NCI-H1436 (cell line): Measurements from ENCODE around the gene CIITA.
"Not testable (repeated sequence)": the region's sequence is repeated elsewhere in the genome, so short reads cannot be mapped to it uniquely, and the experiment has no call there.

Experiments used
- DNase-seq: peaks from one replicate; lab custom pipeline; 2025; lab: John Stamatoyannopoulos, UW

CIITA gene

DNA sequence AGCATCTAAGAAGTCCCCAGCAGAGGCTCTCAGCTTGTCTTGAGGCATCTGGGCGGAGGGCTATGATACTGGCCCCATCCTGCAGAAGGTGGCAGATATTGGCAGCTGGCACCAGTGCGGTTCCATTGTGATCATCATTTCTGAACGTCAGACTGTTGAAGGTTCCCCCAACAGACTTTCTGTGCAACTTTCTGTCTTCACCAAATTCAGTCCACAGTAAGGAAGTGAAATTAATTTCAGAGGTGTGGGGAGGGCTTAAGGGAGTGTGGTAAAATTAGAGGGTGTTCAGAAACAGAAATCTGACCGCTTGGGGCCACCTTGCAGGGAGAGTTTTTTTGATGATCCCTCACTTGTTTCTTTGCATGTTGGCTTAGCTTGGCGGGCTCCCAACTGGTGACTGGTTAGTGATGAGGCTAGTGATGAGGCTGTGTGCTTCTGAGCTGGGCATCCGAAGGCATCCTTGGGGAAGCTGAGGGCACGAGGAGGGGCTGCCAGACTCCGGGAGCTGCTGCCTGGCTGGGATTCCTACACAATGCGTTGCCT is at the start of gene CIITA:
Gene CIITA (plus strand): TSS at position 404 of the 543 bp plus-strand sequence. CDS start 129 bp downstream, at position 533.
- no peak for DNase-seq

DNA sequence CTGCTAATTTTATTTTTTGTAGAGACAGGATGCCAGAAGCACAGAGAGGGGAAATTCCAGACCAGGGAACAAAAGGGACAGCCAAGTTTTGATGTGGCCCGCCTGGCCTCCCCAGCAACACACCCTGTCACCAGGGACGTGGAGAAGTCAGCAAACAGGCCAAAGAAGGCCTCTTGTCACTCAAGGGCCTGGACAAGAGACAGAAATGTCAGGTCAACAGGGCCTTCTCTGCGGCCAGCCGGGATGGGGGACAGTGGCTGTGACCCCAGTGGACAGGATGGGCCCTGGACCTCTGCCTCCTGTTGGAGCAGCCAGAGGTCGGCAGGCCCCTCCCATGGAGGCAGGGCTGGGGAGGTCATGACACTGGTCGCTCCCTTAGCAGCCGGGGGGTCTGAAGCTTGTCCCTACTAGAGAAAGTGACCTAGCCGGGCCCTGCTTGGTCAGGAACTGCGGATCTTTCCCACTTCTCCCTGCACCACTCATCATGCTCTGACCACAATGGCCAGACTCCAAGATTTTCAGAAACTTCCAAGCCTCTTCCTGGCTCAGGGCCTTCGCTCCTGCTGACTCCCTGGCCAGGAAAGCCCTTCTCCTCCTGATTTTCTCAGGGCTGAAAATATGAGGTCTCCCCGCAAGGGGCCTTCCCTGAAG is 49.2 kb upstream of the CIITA start:
- no peak for DNase-seq

DNA sequence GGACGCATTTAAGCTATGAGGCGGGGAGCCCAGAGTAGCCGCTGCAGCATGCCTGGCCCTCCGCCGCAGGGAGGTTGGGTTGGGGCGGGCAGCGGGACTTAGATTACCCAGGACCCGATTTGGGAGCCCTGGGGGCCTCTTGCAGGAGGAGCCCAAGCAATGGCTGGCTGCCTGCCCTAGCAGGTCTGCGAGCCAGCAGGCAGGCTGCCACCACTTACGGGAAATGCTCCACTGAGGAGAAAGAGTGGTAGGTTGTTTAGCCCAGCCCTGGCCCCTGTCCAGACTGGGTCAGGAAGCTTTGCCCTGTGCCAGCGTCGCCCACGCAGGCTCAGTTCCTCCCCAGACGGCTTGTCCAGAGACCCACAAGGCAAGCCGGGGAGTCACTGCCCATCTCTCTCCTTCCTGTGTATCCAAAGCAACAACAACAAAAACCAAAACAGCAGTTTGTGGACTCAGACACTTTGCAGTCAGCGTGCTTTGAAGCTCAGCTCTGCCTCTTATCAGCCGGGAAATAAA is 48.1 kb upstream of the CIITA start:
- DNase-seq, result no peak

GRCh38 chr16:10829390-10830098 is 47.5 kb upstream of the CIITA start:
- not testable (repeated sequence) for DNase-seq

DNA sequence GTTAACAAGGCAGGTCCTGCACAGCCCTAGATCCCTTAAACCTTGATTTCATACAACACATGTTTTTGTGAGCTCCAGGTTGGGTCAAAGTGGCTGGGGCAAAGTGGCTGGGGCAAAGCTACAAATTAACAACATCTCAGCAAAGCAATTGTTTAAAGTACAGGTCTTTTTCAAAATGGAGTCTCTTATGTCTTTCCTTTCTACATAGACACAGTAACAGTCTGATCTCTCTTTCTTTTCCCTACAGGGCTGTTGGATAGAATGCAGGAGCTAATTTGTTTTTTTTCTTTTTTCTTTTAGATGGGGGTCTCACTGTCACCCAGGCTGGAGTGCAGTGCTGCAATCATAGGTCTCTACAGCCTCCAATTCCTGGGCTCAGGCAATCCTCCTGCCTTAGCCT is 46.8 kb upstream of the CIITA start:
- not testable (repeated sequence) for DNase-seq

- DNase-seq, result no peak
These were observed 44.8 kb upstream of the CIITA start for GRCh38 chr16:10831894-10832886.

GRCh38 chr16:10833271-10833670 is 43.7 kb upstream of the CIITA start:
- DNase-seq, result no peak

DNA sequence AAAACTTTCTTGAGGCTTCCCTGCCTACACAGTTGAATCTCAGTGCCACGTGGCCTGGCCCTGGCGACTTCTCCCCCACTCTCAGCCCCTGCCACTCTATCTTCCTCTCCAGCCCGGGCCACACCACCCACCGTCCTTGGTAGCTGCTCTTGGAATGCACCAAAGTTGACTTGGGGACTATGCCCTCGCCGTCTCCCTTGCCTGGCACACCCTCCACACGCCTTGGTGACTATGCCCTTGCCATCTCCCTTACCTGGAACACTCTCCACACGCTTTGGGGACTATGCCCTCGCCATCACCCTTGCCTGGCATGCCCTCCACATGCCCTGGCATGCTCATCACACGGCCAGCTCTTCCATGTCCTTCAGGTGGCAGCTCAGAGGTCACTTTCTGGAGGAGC is 42.9 kb upstream of the CIITA start:
- no peak for DNase-seq

- DNase-seq, result no peak
These were observed 42.2 kb upstream of the CIITA start for GRCh38 chr16:10834766-10835165.

DNA sequence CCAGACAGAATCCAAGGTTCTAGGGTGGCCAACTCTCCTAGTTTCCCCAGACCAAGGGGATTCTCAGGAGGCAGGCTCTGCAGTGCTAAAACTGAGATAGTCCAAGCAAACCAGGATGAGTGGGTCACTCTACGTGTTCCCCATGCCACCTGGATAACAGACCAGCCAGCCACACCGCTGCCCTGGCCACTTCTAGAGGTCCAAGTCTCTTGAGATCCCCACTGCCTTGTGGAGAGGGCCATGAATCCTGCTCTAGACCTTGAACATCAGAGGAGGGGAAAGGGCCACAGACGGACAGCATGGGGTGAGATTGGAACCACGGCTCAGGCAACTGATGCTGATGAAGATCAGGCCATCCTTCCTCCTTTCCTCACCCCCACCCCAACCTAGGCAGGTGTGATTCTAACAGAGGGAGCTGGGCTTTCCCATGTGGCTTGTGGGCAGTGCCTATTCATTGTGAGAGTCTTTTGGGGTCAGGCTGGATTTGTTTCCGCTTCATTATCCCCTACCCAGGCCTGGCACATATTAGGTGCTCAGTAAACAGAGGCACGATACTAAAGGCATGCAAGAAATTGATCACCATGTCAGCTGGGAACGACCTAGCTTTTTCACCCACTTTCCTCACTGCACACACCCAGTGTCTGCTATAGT is 41.6 kb upstream of the CIITA start:
- no peak for DNase-seq

- no peak for DNase-seq
These were observed 40.7 kb upstream of the CIITA start for GRCh38 chr16:10836174-10836853.

DNA sequence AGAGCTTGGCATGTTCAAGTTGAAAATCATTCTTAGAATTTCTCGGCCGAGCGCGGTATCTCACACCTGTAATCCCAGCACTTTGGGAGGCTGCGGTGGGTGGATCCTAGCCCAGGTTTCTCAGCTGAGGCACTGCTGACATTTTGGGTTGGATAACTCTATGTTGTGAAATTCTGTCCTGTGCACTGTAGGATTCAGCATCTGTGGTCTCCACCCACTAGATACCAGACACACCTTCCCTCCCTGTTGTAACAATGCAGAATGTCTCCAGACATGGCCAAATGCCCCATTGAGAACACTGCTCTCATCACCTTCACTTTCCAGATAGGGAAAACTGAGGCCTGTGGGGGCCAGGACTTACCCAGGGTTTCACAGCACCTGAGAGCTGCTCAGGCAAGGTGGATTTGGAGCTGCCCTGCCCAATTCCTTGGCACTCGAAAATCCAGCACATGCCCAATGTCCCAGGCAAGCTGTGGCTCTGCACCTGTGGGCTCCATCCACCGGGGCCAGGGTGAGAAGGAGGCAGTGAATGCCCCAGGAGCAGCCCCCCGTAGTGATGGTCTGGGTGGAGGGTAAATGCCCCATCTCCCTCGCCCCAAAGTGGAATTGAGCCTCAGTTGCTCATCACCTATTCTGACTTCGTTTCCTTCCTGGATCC is 38.3 kb upstream of the CIITA start:
- no peak for DNase-seq

GRCh38 chr16:10839279-10839666 is 37.7 kb upstream of the CIITA start:
- DNase-seq, result no peak

DNA sequence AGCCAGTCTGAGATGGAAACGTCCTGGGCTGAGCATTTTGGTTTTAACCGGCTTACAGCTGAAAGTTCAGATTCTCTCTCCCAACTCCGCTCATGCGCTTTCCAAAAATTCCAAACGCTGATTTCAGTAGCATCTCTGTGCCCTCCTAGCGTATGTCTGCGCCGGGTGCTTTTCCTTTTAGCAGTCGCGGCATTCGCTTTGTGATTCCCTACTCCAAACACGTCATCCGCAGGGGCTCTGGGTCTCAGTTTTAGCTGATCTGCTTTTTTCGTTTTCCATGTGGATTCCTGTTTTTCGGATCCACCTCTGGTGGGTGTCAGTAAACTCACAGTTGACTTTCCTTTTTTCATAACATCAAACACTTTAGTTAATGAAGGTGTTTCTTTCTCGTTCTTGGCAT is 36.3 kb upstream of the CIITA start:
- DNase-seq, result no peak

DNA sequence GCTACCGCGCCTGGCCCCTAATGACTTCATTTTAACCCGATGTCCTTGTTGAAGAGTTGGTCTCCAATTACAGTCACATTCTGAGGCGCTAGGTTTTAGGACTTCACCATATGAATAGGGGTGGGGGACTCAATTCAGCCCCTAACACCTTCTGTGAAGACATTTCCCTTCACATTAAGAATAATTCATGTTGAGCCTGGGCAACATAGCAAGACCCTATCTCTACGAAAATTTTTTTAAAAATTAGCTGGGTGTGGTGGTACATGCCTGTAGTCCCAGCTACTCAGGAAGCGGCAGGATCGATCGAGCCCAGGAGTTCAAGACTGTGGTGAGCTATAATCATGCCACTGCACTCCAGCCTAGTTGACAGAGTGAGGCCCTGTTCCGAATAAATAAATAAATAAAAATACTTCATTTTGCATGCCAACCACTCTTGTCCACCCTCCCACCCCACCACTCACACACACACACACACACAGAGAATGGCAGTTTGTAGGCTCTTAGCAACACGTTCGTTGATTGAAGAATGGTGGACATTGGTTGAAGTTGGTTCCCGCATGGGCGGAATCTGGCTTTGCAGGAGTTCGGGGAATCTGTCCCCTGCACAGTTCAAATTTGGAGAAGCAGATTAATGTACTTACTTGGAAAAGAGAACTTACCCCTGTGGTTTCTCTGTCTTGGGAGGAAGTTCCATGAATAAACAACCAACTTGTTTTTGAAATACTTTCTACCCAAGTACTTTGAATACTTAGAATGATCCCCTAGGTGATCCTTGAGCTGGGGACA is 30.6 kb upstream of the CIITA start:
- DNase-seq, result no peak

DNA sequence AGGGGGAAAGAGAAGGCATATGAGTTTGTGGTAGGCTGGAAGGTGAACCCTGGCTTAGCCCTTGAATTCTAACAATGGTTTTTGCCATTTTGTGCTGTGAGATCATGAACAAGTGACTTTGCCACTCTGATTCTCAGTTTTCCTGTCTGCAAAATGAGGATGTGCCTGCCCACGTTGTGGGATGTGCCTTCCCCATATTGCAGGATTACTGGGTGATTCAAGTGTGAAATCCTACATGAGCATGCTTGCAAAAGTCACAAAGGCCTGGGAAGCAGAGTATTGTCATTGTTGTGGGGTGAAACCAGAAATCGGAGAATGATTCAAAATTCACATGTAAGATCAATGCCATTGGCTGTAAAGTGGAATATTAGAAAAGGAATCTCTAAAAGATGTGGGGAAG is 29.8 kb upstream of the CIITA start:
- no peak for DNase-seq

DNA sequence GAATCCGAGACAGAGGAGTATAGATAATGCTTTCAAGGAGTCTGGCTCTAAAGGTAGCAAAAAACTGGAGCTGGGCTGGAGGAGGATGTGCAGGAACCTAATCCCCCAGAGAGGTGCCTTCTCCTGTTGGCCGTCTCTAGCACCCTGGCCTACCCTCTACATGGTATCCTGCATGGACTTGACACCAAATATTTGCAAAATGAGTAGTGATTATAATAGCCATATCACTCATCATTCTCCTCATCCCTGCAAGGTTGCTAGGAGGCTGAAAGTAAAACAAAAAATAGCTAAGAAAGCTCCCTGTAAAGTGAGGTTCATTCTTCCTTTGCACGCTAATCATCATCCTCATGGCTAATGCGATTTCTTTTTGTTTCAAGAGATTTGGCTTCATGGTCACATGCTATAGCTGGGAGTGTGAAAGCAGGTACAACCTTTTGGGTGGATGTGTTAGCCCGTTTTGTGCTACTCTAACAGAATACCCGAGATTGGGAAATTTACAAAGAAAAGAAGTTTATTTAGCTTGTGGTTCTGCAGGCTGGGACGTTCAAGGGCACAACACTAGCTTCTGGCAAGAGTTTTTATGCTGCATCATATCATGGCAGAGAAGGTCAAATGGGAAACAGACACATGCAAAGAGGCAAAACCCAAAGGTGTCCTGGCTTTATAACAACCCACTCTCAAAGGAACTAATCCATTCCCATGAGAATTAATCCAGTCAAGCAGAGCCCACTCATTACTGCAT is 27.1 kb upstream of the CIITA start:
- no peak for DNase-seq

DNA sequence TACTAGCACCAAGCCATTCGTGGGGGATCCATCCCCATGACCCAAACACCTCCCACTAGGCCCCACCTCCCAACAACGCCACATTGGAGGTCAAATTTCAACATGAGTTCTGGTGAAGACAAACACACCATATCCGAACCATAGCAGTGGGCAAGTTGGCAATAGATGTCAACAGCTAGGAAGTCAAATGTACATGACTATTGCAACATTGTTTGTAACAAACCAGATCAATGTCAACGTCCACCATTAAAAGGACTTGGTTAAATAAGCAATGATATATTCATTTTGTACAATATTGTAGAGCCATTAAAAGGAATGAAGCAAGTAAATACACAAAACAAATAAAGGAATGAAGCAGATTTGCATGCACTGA is 26.5 kb upstream of the CIITA start:
- no peak for DNase-seq

- no peak for DNase-seq
These were observed 25.5 kb upstream of the CIITA start for GRCh38 chr16:10851512-10851911.
